ENCODE data around the gene MMP17.

MMP17 gene

DNA sequence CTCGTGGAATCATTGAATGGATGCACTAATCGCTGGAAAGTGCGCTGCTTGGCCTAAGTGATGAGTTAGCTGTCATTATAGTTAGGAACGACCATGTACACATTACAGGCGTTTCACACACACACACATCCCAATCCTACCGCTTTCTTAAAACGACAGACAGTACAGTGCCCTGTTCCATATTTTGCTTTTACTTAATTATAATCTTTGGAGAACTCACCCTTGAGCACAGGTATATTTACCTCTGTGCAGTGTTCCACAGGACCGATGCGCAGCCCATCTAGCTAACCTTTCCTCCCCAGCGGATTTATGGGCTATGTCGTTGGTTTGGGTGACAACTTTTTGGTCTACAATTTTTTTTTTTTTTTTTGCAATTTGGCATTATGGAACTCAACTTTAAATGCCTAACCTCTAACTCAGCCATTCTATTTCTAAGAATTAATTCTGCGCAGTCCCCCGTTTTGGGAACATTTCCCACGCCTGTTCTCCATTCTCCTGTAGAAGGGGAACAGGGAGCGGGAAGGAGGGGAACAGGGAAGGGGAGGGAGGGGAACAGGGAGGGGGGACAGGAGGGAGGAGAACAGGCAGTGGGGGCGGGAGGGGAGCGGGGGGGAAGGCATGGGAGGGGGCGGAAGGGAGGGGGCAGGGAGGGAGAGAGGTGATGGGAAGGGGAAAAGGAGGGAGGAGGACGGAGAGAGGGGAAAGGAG, 65.6 kb downstream of the MMP17 start:
- no peaks in the 10 kb centered on the region for H3K36me3 ChIP-seq
- H3K4me3 ChIP-seq (ENCODE audit: low read depth, low read length), result no peak overlapping the region
- TF ChIP-seq, protein P1, sequence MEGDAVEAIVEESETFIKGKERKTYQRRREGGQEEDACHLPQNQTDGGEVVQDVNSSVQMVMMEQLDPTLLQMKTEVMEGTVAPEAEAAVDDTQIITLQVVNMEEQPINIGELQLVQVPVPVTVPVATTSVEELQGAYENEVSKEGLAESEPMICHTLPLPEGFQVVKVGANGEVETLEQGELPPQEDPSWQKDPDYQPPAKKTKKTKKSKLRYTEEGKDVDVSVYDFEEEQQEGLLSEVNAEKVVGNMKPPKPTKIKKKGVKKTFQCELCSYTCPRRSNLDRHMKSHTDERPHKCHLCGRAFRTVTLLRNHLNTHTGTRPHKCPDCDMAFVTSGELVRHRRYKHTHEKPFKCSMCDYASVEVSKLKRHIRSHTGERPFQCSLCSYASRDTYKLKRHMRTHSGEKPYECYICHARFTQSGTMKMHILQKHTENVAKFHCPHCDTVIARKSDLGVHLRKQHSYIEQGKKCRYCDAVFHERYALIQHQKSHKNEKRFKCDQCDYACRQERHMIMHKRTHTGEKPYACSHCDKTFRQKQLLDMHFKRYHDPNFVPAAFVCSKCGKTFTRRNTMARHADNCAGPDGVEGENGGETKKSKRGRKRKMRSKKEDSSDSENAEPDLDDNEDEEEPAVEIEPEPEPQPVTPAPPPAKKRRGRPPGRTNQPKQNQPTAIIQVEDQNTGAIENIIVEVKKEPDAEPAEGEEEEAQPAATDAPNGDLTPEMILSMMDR (IDR thresholded peaks at IDR 0.05; ENCODE audit: low read depth, low read length), result no peak
- no peaks in the 10 kb centered on the region for H3K27me3 ChIP-seq
- DNase-seq, result no peak
- no peaks in the 10 kb centered on the region for H3K9me3 ChIP-seq
- H3K4me1 ChIP-seq, result no peaks in the 10 kb centered on the region

- no peaks in the 10 kb centered on the region for H3K27me3 ChIP-seq
- H3K36me3 ChIP-seq, result no peaks in the 10 kb centered on the region
- H3K4me3 ChIP-seq (ENCODE audit: low read depth, low read length), result peak within 1 kb of the TSS; percentile 62
- DNase-seq, result peak; percentile 98
- no peaks in the 10 kb centered on the region for H3K9me3 ChIP-seq
- H3K4me1 ChIP-seq, result no peaks in the 10 kb centered on the region
- TF ChIP-seq, protein P1 (IDR thresholded peaks at IDR 0.05; ENCODE audit: low read depth, low read length), result no peak
Measured at GRCh38 chr12:131894313-131894860, 66.2 kb downstream of the MMP17 start, which contains the start of gene ULK1. TSS of gene ULK1 (plus strand) at chr12:131894622. CDS start at chr12:131895002, 380 bp downstream.

GRCh38 chr12:131894981-131895639, 66.9 kb downstream of the MMP17 start:
- H3K4me3 ChIP-seq (ENCODE audit: low read depth, low read length), result peak overlapping the region; percentile 62
- TF ChIP-seq, protein P1 (IDR thresholded peaks at IDR 0.05; ENCODE audit: low read depth, low read length), result no peak
- DNase-seq, result peak; percentile 26

DNA sequence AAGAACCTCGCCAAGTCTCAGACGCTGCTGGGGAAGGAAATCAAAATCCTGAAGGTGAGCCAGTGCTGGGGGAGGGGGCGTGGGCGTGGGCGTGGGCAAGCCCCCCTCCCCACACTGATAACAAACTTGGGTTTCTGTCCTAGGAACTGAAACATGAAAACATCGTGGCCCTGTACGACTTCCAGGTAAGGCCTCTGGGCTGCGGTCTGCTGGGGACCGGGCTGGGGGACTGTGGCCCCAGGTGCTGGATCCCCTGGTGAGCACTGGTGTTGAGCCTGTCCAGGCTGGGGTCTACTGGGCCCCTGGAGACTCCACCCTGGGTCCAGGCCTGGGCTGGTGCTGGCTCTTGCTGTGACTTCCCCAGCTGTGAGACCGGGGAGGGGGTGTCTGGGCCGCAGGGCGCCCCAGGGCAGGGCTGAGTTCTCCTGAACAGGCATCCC, 67.5 kb downstream of the MMP17 start:
- Histone ChIP-seq H3K4me1 (no peaks in the 10 kb centered on the region), H3K9me3 (no peaks in the 10 kb centered on the region), H3K4me3 (ENCODE audit: low read depth, low read length) (peak overlapping the region; percentile 62), H3K36me3 (no peaks in the 10 kb centered on the region), H3K27me3 (no peaks in the 10 kb centered on the region)
- no peak for DNase-seq
- TF ChIP-seq, protein P1 (IDR thresholded peaks at IDR 0.05; ENCODE audit: low read depth, low read length), result no peak

More at GRCh38 chr12:131894981-131895639, 66.9 kb downstream of the MMP17 start:
- Histone ChIP-seq H3K36me3 (no peaks in the 10 kb centered on the region), H3K4me1 (no peaks in the 10 kb centered on the region), H3K27me3 (no peaks in the 10 kb centered on the region), H3K9me3 (no peaks in the 10 kb centered on the region)

DNA sequence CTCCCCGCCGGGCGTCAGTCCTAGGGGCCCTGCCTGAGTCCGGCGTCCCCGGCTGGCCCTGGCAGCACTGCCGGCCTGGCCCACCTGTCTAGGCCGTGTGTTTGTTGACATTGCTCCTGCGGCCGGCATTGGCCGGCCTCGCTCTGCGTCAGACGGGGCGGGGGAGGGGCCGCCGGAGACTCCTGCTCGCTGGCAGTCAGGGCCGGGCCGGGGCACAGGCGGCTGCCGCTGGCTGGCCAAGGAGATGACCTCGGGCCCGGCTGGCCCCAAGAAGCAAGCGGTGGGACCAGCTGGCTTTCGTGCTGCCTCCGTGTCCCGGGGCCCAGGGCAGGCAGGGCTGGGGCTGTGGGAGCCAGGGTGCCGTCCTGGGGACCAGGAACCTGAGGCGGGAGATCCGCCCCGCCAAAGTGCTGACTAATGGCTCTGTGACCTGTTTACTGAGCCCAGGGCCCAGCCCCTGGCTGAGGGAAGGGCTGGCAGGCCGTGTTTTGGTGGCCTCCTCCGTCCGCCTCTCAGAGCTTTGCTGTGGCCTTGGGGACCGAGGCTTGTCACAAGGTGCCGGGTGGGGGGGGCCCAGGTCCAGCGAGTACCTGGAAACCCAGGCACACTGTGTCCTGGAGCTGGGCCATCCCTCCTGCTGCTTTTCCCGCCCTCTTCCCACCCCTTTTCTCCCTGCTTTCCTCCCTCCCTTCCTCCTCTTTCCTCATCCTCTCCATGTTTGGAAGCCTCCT, 68.1 kb downstream of the MMP17 start:
- TF ChIP-seq, protein P1 (IDR thresholded peaks at IDR 0.05; ENCODE audit: low read depth, low read length), result no peak
- no peaks in the 10 kb centered on the region for H3K27me3 ChIP-seq
- H3K36me3 ChIP-seq, result no peaks in the 10 kb centered on the region
- H3K9me3 ChIP-seq, result no peaks in the 10 kb centered on the region
- peak; percentile 91 for DNase-seq
- peak overlapping the region; percentile 62 for H3K4me3 ChIP-seq (ENCODE audit: low read depth, low read length)
- no peaks in the 10 kb centered on the region for H3K4me1 ChIP-seq

All from BE2C (cell line).